CD8-positive, alpha-beta memory T cell (primary cell): ENCODE measurements around the gene PRR7. TPM values are rescaled to one million over a fixed set of nuclear protein-coding genes. Genes with fewer than 3 reads are reported as not detected.
A peak's percentile ranks its signal among the peaks of the same experiment; 100 is the strongest.

Experiments
- CTCF ChIA-PET: fragments of 350-600 bp; sonication (Branson Sonifier 250); formaldehyde crosslinking; loops from one replicate; lab custom pipeline; 2021; ENCODE audit warnings: antibody characterized with exemption; lab: Charles Lee
- POLR2A ChIA-PET: fragments of 350-600 bp; sonication (Branson Sonifier 250); formaldehyde crosslinking; loops from one replicate; lab custom pipeline; 2021; ENCODE audit warnings: antibody characterized with exemption; lab: Charles Lee
- DNase-seq, 5 donors: peaks; one replicate each; pipeline versions ENCODE4 v3.0.0 to v3.0.0-alpha.2; 2020 to 2022; ENCODE audit warnings: mixed read lengths in 1 of 5
- H3K27ac ChIP-seq: one replicate; pipeline ENCODE4 v1.7.0; 2013; ENCODE audit warnings: low read depth, mild to moderate bottlenecking, low read length, moderate library complexity
- H3K27me3 ChIP-seq: 2 replicates; pipeline ENCODE4 v1.7.0; 2013; ENCODE audit warnings: low read length, mild to moderate bottlenecking; ENCODE audit not compliant: insufficient read depth, poor library complexity, severe bottlenecking
- H3K36me3 ChIP-seq: 2 replicates; pipeline ENCODE4 v1.7.0; 2013; ENCODE audit warnings: mild to moderate bottlenecking, low read length, moderate library complexity; ENCODE audit not compliant: insufficient read depth
- H3K4me1 ChIP-seq: 2 replicates; pipeline ENCODE4 v1.7.0; 2013; ENCODE audit warnings: mild to moderate bottlenecking, low read length, moderate library complexity; ENCODE audit not compliant: insufficient read depth
- H3K4me3 ChIP-seq: 2 replicates; pipeline ENCODE4 v1.7.0; 2013; ENCODE audit warnings: mild to moderate bottlenecking, low read length
- H3K9me3 ChIP-seq: 2 replicates; pipeline ENCODE4 v1.7.0; 2013; ENCODE audit warnings: mild to moderate bottlenecking, low read length
- H3K27ac Mint-ChIP-seq, 8 donors: one replicate each; pipeline ENCODE4 v1.8.0; 2020 to 2021; ENCODE audit warnings: mixed read lengths in 8 of 8, mild to moderate bottlenecking in 6 of 8, inconsistent platforms in 3 of 8, moderate library complexity in 3 of 8
- H3K27me3 Mint-ChIP-seq, 2 donors: one replicate each; pipeline ENCODE4 v1.8.0; 2020 to 2021; ENCODE audit warnings: mixed read lengths in 2 of 2, mild to moderate bottlenecking in 1 of 2, moderate library complexity in 1 of 2
- H3K36me3 Mint-ChIP-seq, 3 donors: one replicate each; pipeline ENCODE4 v1.8.0; 2020 to 2021; ENCODE audit warnings: mixed read lengths in 3 of 3, inconsistent platforms in 1 of 3, mild to moderate bottlenecking in 1 of 3
- H3K4me1 Mint-ChIP-seq, 3 donors: one replicate each; pipeline ENCODE4 v1.8.0; 2020 to 2021; ENCODE audit warnings: mixed read lengths in 3 of 3, inconsistent platforms in 1 of 3, mild to moderate bottlenecking in 1 of 3
- H3K4me3 Mint-ChIP-seq, 7 donors: one replicate each; pipeline ENCODE4 v1.8.0; 2020 to 2021; ENCODE audit warnings: mixed read lengths in 7 of 7, mild to moderate bottlenecking in 6 of 7, moderate library complexity in 4 of 7, inconsistent platforms in 2 of 7
- H3K9me3 Mint-ChIP-seq, 5 donors: one replicate each; pipeline ENCODE4 v1.8.0; 2020 to 2022; ENCODE audit warnings: mixed read lengths in 5 of 5, mild to moderate bottlenecking in 3 of 5, moderate library complexity in 2 of 5, inconsistent platforms in 1 of 5
- polyA plus RNA-seq: library from polyadenylated mRNA; unstranded; fragments of 300-500 nt; fragmentation: Illumina TruSeq; gene quantifications from one replicate; pipeline ENCODE4 v1.2.3, GENCODE V29; 2021
- total RNA-seq, 2 experiments: library from RNA; stranded (reverse); gene quantifications; one replicate each; pipeline ENCODE4 v1.2.3, GENCODE V29; 2021

Gene PRR7
- total and polyA plus RNA-seq, 3 experiments from 2014 or later: 14.7 to 22.1 (median 15.3) TPM

- peak overlapping the region in 6 of 7 donors; percentile 13 to 90 (median 68) for H3K4me3 Mint-ChIP-seq
- H3K9me3 ChIP-seq: no peaks in the 10 kb centered on the region
- POLR2A ChIA-PET: interaction anchor here (1.7 to 8.6 kb wide), 5 partner anchors 11 to 74 kb away, joined by 4 to 154 read pairs (median 57); partner anchors contain the start of gene GRK6
These were observed 2.2 kb upstream of the PRR7 start for GRCh38 chr5:177444106-177445051.

GRCh38 chr5:177445052-177445916 is 1.3 kb upstream of the PRR7 start:
- Histone ChIP-seq H3K27me3 (no peaks in the 10 kb centered on the region), H3K9me3 (no peaks in the 10 kb centered on the region), H3K27ac (peak overlapping the region; percentile 66), H3K4me1 (peaks cover 41% of the 10 kb centered on the region), H3K4me3 (peak overlapping the region; percentile 56), H3K36me3 (peaks cover 17% of the 10 kb centered on the region)
- H3K4me1 Mint-ChIP-seq: peaks cover 38 to 54% (median 39%) of the 10 kb centered on the region in 3 donors
- ChIA-PET POLR2A (interaction anchor here (0.9 to 8.6 kb wide), 11 partner anchors 8 to 330 kb away, joined by 3 to 154 read pairs (median 7); partner anchors contain the start of genes GRK6 and LMAN2), CTCF (interaction anchor here (0.8 to 20.8 kb wide), 14 partner anchors 7 to 136 kb away, joined by 3 to 326 read pairs (median 4); partner anchors contain the start of genes F12, GRK6 and PFN3)
- H3K27ac Mint-ChIP-seq: peak overlapping the region; percentile 83 to 100 (median 98)
- H3K27me3 Mint-ChIP-seq: no peaks in the 10 kb centered on the region
- H3K9me3 Mint-ChIP-seq: no peaks in the 10 kb centered on the region
- H3K4me3 Mint-ChIP-seq: peak overlapping the region; percentile 74 to 92 (median 85)
- peaks cover 0 to 25% (median 0%) of the 10 kb centered on the region in 3 donors for H3K36me3 Mint-ChIP-seq
- peak in 4 of 5 donors; percentile 42 to 61 (median 54) for DNase-seq

More at GRCh38 chr5:177444106-177445051, 2.2 kb upstream of the PRR7 start:
- peaks cover 46 to 63% (median 48%) of the 10 kb centered on the region in 3 donors for H3K4me1 Mint-ChIP-seq
- no peaks in the 10 kb centered on the region for H3K9me3 Mint-ChIP-seq
- Histone ChIP-seq H3K27me3 (no peaks in the 10 kb centered on the region), H3K36me3 (peaks cover 24% of the 10 kb centered on the region), H3K27ac (peak overlapping the region; percentile 66), H3K4me3 (no peak overlapping the region), H3K4me1 (peaks cover 50% of the 10 kb centered on the region)
- peaks cover 5 to 34% (median 6%) of the 10 kb centered on the region in 3 donors for H3K36me3 Mint-ChIP-seq
- peak in 2 of 5 donors; percentile 38 to 55 for DNase-seq
- CTCF ChIA-PET: interaction anchor here (1.0 to 20.8 kb wide), 9 partner anchors 8 to 73 kb away, joined by 3 to 326 read pairs (median 5); partner anchors contain the start of genes F12, GRK6 and PFN3
- H3K27ac Mint-ChIP-seq: peak overlapping the region; percentile 83 to 100 (median 96)
- no peaks in the 10 kb centered on the region for H3K27me3 Mint-ChIP-seq

- ChIA-PET POLR2A (interaction anchor here (0.9 to 8.6 kb wide), 10 partner anchors 9 to 331 kb away, joined by 3 to 154 read pairs (median 8); partner anchors contain the start of genes GRK6 and LMAN2), CTCF (interaction anchor here (0.6 to 20.8 kb wide), 13 partner anchors 9 to 136 kb away, joined by 3 to 326 read pairs (median 4); partner anchors contain the start of genes F12, GRK6 and PFN3)
- Histone ChIP-seq H3K27me3 (no peaks in the 10 kb centered on the region), H3K4me1 (peaks cover 35% of the 10 kb centered on the region), H3K4me3 (peak overlapping the region; percentile 56), H3K27ac (peak overlapping the region; percentile 66), H3K36me3 (peaks cover 13% of the 10 kb centered on the region), H3K9me3 (no peaks in the 10 kb centered on the region)
- H3K4me1 Mint-ChIP-seq: peaks cover 38 to 53% (median 38%) of the 10 kb centered on the region in 3 donors
- H3K27ac Mint-ChIP-seq: peak overlapping the region; percentile 83 to 100 (median 98)
- no peaks in the 10 kb centered on the region for H3K27me3 Mint-ChIP-seq
- H3K9me3 Mint-ChIP-seq: no peaks in the 10 kb centered on the region
- peak overlapping the region; percentile 74 to 92 (median 85) for H3K4me3 Mint-ChIP-seq
- peak in 1 of 5 donors; percentile 35 for DNase-seq
- H3K36me3 Mint-ChIP-seq: peaks cover 0 to 22% (median 0%) of the 10 kb centered on the region in 3 donors
These were observed 756 bp upstream of the PRR7 start for GRCh38 chr5:177445917-177446199.

GRCh38 chr5:177447066-177447610 is 524 bp downstream of the PRR7 start:
- peak overlapping the region; percentile 37 for H3K4me3 ChIP-seq
- H3K36me3 ChIP-seq: peaks cover under 1% of the 10 kb centered on the region
- ChIA-PET CTCF (interaction anchor here (1.1 to 20.8 kb wide), 8 partner anchors 10 to 137 kb away, joined by 3 to 326 read pairs (median 6); partner anchors contain the start of genes F12, GRK6 and PFN3), POLR2A (interaction anchor here (0.6 to 8.6 kb wide), 9 partner anchors 8 to 314 kb away, joined by 3 to 154 read pairs (median 9); partner anchors contain the start of genes GRK6 and LMAN2)
- H3K36me3 Mint-ChIP-seq: peaks cover 0 to 12% (median 0%) of the 10 kb centered on the region in 3 donors
- peak overlapping the region; percentile 66 for H3K27ac ChIP-seq
- peak; percentile 67 to 91 (median 81) for DNase-seq
- H3K9me3 Mint-ChIP-seq: no peaks in the 10 kb centered on the region
- H3K4me1 ChIP-seq: peaks cover 32% of the 10 kb centered on the region
- no peaks in the 10 kb centered on the region for H3K27me3 Mint-ChIP-seq
- H3K4me1 Mint-ChIP-seq: peaks cover 41 to 59% (median 42%) of the 10 kb centered on the region in 3 donors
- H3K4me3 Mint-ChIP-seq: peak overlapping the region in 5 of 7 donors; percentile 63 to 78 (median 72)
- no peaks in the 10 kb centered on the region for H3K27me3 ChIP-seq
- no peaks in the 10 kb centered on the region for H3K9me3 ChIP-seq
- peak overlapping the region in 3 of 8 donors; percentile 79 to 97 (median 90) for H3K27ac Mint-ChIP-seq

GRCh38 chr5:177447611-177448243 is 1.1 kb downstream of the PRR7 start:
- H3K4me1 ChIP-seq: peaks cover 32% of the 10 kb centered on the region
- CTCF ChIA-PET: interaction anchor here (0.9 to 20.8 kb wide), 10 partner anchors 10 to 138 kb away, joined by 3 to 326 read pairs (median 5); partner anchors contain the start of genes F12, GRK6 and PFN3
- H3K27ac ChIP-seq: peak overlapping the region; percentile 43
- no peaks in the 10 kb centered on the region for H3K9me3 Mint-ChIP-seq
- peak overlapping the region; percentile 63 to 82 (median 75) for H3K4me3 Mint-ChIP-seq
- peak overlapping the region in 5 of 8 donors; percentile 63 to 97 (median 90) for H3K27ac Mint-ChIP-seq
- DNase-seq: peak in 1 of 5 donors; percentile 56
- peaks cover 0 to 6% (median 0%) of the 10 kb centered on the region in 3 donors for H3K36me3 Mint-ChIP-seq
- no peaks in the 10 kb centered on the region for H3K9me3 ChIP-seq
- H3K36me3 ChIP-seq: no peaks in the 10 kb centered on the region
- no peaks in the 10 kb centered on the region for H3K27me3 ChIP-seq
- H3K4me1 Mint-ChIP-seq: peaks cover 38 to 54% (median 42%) of the 10 kb centered on the region in 3 donors
- no peaks in the 10 kb centered on the region for H3K27me3 Mint-ChIP-seq
- POLR2A ChIA-PET: interaction anchor here (0.6 to 8.6 kb wide), 9 partner anchors 7 to 315 kb away, joined by 3 to 154 read pairs (median 9); partner anchors contain the start of genes GRK6 and LMAN2
- H3K4me3 ChIP-seq: peak overlapping the region; percentile 32

- Mint-ChIP-seq H3K4me1 (peaks cover 39 to 54% (median 42%) of the 10 kb centered on the region in 3 donors), H3K27me3 (no peaks in the 10 kb centered on the region), H3K27ac (peak overlapping the region; percentile 14 to 97 (median 82)), H3K36me3 (peaks cover 0 to 2% (median 0%) of the 10 kb centered on the region in 3 donors), H3K4me3 (peak overlapping the region; percentile 10 to 82 (median 75)), H3K9me3 (no peaks in the 10 kb centered on the region)
- Histone ChIP-seq H3K4me3 (no peak overlapping the region), H3K9me3 (no peaks in the 10 kb centered on the region), H3K36me3 (no peaks in the 10 kb centered on the region), H3K4me1 (peaks cover 36% of the 10 kb centered on the region), H3K27me3 (no peaks in the 10 kb centered on the region), H3K27ac (no peak overlapping the region)
- CTCF ChIA-PET: interaction anchor here (0.9 to 20.8 kb wide), 10 partner anchors 9 to 138 kb away, joined by 3 to 326 read pairs (median 5); partner anchors contain the start of genes F12, GRK6 and PFN3
- DNase-seq: no peak
- POLR2A ChIA-PET: interaction anchor here (0.9 to 8.6 kb wide), 6 partner anchors 11 to 75 kb away, joined by 3 to 154 read pairs (median 33); partner anchors contain the start of gene GRK6
These were observed 1.8 kb downstream of the PRR7 start for GRCh38 chr5:177448244-177448950.
